ENCODE data around the gene HEMGN. TPM values are rescaled to one million over a fixed set of nuclear protein-coding genes. Genes with fewer than 3 reads are reported as not detected.

The HEMGN gene
- total and polyA plus RNA-seq, 2 of the 13 experiments (the other 11 are each of a cell fraction or from before 2014, with no cell fraction given) = not detected

DNA sequence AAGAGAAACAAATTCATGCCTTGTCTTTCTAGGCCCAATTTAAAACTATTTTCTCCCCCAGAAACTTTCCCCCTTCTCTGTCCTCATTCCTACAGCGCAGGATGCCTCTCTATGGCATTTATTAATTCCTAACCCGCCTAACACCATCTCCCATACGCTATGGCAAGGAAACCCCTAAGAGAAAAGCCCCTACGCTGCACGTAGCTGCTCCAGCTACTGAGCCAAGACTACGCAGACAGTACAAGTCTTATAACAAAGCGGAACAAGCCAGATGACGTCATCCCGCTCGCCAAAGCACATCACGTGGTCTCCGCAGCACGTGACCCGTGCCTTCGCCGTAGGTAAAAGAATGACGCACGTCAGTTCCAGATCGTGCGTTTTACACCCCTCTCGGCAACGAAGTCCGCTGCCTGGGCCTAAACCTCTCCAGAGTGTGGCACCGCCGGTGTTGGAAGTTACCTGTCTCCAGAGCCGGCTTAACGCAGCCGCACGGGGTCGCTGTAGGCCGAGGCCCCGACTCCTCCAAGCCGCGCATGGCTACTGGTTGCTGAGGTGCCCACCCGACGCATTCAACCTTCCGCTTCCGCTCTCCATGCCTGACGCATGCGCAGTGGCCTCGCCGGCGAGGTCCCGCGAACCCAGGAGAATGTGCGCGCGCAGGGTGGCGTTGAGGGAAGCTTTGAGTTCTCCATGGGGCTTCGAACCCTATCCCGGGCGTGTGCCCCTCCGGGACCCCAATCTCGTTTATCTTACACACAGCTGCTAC is 15.8 kb downstream of the HEMGN start, which contains the start of gene TRMO (continued):
- TF ChIP-seq MXD1 (CRISPR knock-in tag; IDR thresholded peaks at IDR 0.05) = peak; percentile 92
- peak; percentile 85; the same call in 1 of the 2 replicates for TF ChIP-seq ZNF709 (CRISPR knock-in tag; IDR thresholded peaks at IDR 0.05)
- 0 out of 2 replicates have a peak, but pooled peaks have one; percentile 30 for TF ChIP-seq EEA1 (CRISPR knock-in tag; IDR thresholded peaks at IDR 0.05; ENCODE audit: borderline replicate concordance)
- peak; percentile 56; the same call in 1 of the 2 replicates for TF ChIP-seq ZNF451 (CRISPR knock-in tag; IDR thresholded peaks at IDR 0.05)
- peak; percentile 95 for TF ChIP-seq ZNF619 (CRISPR knock-in tag; IDR thresholded peaks at IDR 0.05)
- peak; percentile 81; the same call in 1 of the 2 replicates for TF ChIP-seq EED (CRISPR knock-in tag; IDR thresholded peaks at IDR 0.05)
- TF ChIP-seq, protein P1, sequence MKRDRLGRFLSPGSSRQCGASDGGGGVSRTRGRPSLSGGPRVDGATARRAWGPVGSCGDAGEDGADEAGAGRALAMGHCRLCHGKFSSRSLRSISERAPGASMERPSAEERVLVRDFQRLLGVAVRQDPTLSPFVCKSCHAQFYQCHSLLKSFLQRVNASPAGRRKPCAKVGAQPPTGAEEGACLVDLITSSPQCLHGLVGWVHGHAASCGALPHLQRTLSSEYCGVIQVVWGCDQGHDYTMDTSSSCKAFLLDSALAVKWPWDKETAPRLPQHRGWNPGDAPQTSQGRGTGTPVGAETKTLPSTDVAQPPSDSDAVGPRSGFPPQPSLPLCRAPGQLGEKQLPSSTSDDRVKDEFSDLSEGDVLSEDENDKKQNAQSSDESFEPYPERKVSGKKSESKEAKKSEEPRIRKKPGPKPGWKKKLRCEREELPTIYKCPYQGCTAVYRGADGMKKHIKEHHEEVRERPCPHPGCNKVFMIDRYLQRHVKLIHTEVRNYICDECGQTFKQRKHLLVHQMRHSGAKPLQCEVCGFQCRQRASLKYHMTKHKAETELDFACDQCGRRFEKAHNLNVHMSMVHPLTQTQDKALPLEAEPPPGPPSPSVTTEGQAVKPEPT (CRISPR knock-in tag; IDR thresholded peaks at IDR 0.05; ENCODE audit: low read depth) = peak; percentile 83; the same call in 1 of the 2 replicates
- TF ChIP-seq ZNF274 (CRISPR knock-in tag; IDR thresholded peaks at IDR 0.05) = peak; percentile 93
- TF ChIP-seq ZNF501 (CRISPR knock-in tag; IDR thresholded peaks at IDR 0.05) = peak; percentile 96
- TF ChIP-seq ZNF431 (CRISPR knock-in tag; IDR thresholded peaks at IDR 0.05; ENCODE audit: borderline replicate concordance, low read depth) = peak; percentile 63; the same call in 1 of the 2 replicates
- no peak for TF ChIP-seq SRSF4 (IDR thresholded peaks at IDR 0.05; ENCODE audit: low read depth, low read length, poor library complexity, severe bottlenecking)
- TF ChIP-seq JUND (CRISPR knock-in tag; IDR thresholded peaks at IDR 0.05) = peak; percentile 99
- TF ChIP-seq ZXDC (CRISPR knock-in tag; IDR thresholded peaks at IDR 0.05) = peak; percentile 78; the same call in 1 of the 2 replicates
- peak; percentile 96 for TF ChIP-seq MIER3 (CRISPR knock-in tag; IDR thresholded peaks at IDR 0.05; ENCODE audit: borderline replicate concordance)
- TF ChIP-seq ZFP41 (CRISPR knock-in tag; IDR thresholded peaks at IDR 0.05; ENCODE audit: borderline replicate concordance) = no peak
- no peak; the same call in 1 of the 2 replicates for TF ChIP-seq SAFB2 (CRISPR knock-in tag; IDR thresholded peaks at IDR 0.05; ENCODE audit: borderline replicate concordance, low read depth)
- peak; percentile 54; the same call in 1 of the 2 replicates for TF ChIP-seq PITX1 (CRISPR knock-in tag; IDR thresholded peaks at IDR 0.05)
- TF ChIP-seq SMARCC2 (IDR thresholded peaks at IDR 0.05) = no peak
- peak; percentile 82; the same call in 1 of the 2 replicates for TF ChIP-seq SP140L (CRISPR knock-in tag; IDR thresholded peaks at IDR 0.05; ENCODE audit: borderline replicate concordance)
- peak; percentile 81; the same call in 1 of the 2 replicates for TF ChIP-seq ZNF138 (CRISPR knock-in tag; IDR thresholded peaks at IDR 0.05; ENCODE audit: low read depth)
- peak; percentile 70 for TF ChIP-seq ZNF639 (CRISPR knock-in tag; conservative IDR thresholded peaks at IDR 0.05)
- TF ChIP-seq HNRNPUL1 (IDR thresholded peaks at IDR 0.05; ENCODE audit: low read depth, low read length) = no peak
- TF ChIP-seq SALL1 (CRISPR knock-in tag; IDR thresholded peaks at IDR 0.05) = peak; percentile 97
